ENCODE data around the gene MFSD2A.

The MFSD2A gene

GRCh38 chr1:39965044-39965443, 10.1 kb downstream of the MFSD2A start:
- H3K27me3 ChIP-seq (ENCODE audit: control insufficient read depth, insufficient read depth, low read length, poor library complexity, severe bottlenecking): no peaks in the 10 kb centered on the region
- no peaks in the 10 kb centered on the region for H3K4me1 ChIP-seq (ENCODE audit: control insufficient read depth, insufficient read depth, low read length)
- no peak overlapping the region for H3K4me3 ChIP-seq (ENCODE audit: insufficient read depth, low read depth, low read length)
- H3K27ac ChIP-seq (ENCODE audit: insufficient read depth, low read depth, low read length, poor library complexity, severe bottlenecking): no peak overlapping the region
- H3K36me3 ChIP-seq (ENCODE audit: control insufficient read depth, insufficient read depth, low read length): no peaks in the 10 kb centered on the region
- 92 to 94% methylated on average over 9 of the region's 9 CpGs for WGBS, 2 experiments
- no peaks in the 10 kb centered on the region for H3K9me3 ChIP-seq (ENCODE audit: control insufficient read depth, low read length)

- Histone ChIP-seq H3K27ac (ENCODE audit: insufficient read depth, low read depth, low read length, poor library complexity, severe bottlenecking) (no peak overlapping the region), H3K27me3 (ENCODE audit: control insufficient read depth, insufficient read depth, low read length, poor library complexity, severe bottlenecking) (no peaks in the 10 kb centered on the region), H3K36me3 (ENCODE audit: control insufficient read depth, insufficient read depth, low read length) (no peaks in the 10 kb centered on the region), H3K4me3 (ENCODE audit: insufficient read depth, low read depth, low read length) (no peak overlapping the region), H3K9me3 (ENCODE audit: control insufficient read depth, low read length) (no peaks in the 10 kb centered on the region), H3K4me1 (ENCODE audit: control insufficient read depth, insufficient read depth, low read length) (no peaks in the 10 kb centered on the region)
- WGBS, 2 experiments: 92 to 95% methylated on average over 9 of the region's 9 CpGs
Observed at GRCh38 chr1:39969048-39969447, 14.1 kb downstream of the MFSD2A start.

GRCh38 chr1:39969531-39970270, 14.8 kb downstream of the MFSD2A start:
- no peaks in the 10 kb centered on the region for H3K27me3 ChIP-seq (ENCODE audit: control insufficient read depth, insufficient read depth, low read length, poor library complexity, severe bottlenecking)
- no peak overlapping the region for H3K27ac ChIP-seq (ENCODE audit: insufficient read depth, low read depth, low read length, poor library complexity, severe bottlenecking)
- no peak overlapping the region for H3K4me3 ChIP-seq (ENCODE audit: insufficient read depth, low read depth, low read length)
- H3K4me1 ChIP-seq (ENCODE audit: control insufficient read depth, insufficient read depth, low read length): no peaks in the 10 kb centered on the region
- no peaks in the 10 kb centered on the region for H3K36me3 ChIP-seq (ENCODE audit: control insufficient read depth, insufficient read depth, low read length)
- WGBS, 2 experiments: 92 to 96% methylated on average over 12 to 13 of the region's 13 CpGs
- no peaks in the 10 kb centered on the region for H3K9me3 ChIP-seq (ENCODE audit: control insufficient read depth, low read length)

- WGBS, 2 experiments: 89 to 94% methylated on average over 4 of the region's 4 CpGs
- no peaks in the 10 kb centered on the region for H3K27me3 ChIP-seq (ENCODE audit: control insufficient read depth, insufficient read depth, low read length, poor library complexity, severe bottlenecking)
- no peaks in the 10 kb centered on the region for H3K36me3 ChIP-seq (ENCODE audit: control insufficient read depth, insufficient read depth, low read length)
- no peak overlapping the region for H3K27ac ChIP-seq (ENCODE audit: insufficient read depth, low read depth, low read length, poor library complexity, severe bottlenecking)
- H3K4me3 ChIP-seq (ENCODE audit: insufficient read depth, low read depth, low read length): no peak overlapping the region
- H3K9me3 ChIP-seq (ENCODE audit: control insufficient read depth, low read length): no peaks in the 10 kb centered on the region
- no peaks in the 10 kb centered on the region for H3K4me1 ChIP-seq (ENCODE audit: control insufficient read depth, insufficient read depth, low read length)
Observed at GRCh38 chr1:39970274-39970673, 15.3 kb downstream of the MFSD2A start.

- no peaks in the 10 kb centered on the region for H3K36me3 ChIP-seq (ENCODE audit: control insufficient read depth, insufficient read depth, low read length)
Observed at GRCh38 chr1:39971138-39971537, 16.2 kb downstream of the MFSD2A start.

GRCh38 chr1:39973503-39974135, 18.7 kb downstream of the MFSD2A start:
- Histone ChIP-seq H3K36me3 (ENCODE audit: control insufficient read depth, insufficient read depth, low read length) (no peaks in the 10 kb centered on the region), H3K27ac (ENCODE audit: insufficient read depth, low read depth, low read length, poor library complexity, severe bottlenecking) (no peak overlapping the region), H3K9me3 (ENCODE audit: control insufficient read depth, low read length) (no peaks in the 10 kb centered on the region), H3K27me3 (ENCODE audit: control insufficient read depth, insufficient read depth, low read length, poor library complexity, severe bottlenecking) (no peaks in the 10 kb centered on the region), H3K4me1 (ENCODE audit: control insufficient read depth, insufficient read depth, low read length) (no peaks in the 10 kb centered on the region), H3K4me3 (ENCODE audit: insufficient read depth, low read depth, low read length) (no peak overlapping the region)
- whole genome bisulfite sequencing, 2 experiments: 46 to 53% methylated on average over 8 to 9 of the region's 9 CpGs

More at GRCh38 chr1:39971138-39971537, 16.2 kb downstream of the MFSD2A start:
- WGBS, 2 experiments: 92 to 97% methylated on average over 4 of the region's 4 CpGs
- no peaks in the 10 kb centered on the region for H3K4me1 ChIP-seq (ENCODE audit: control insufficient read depth, insufficient read depth, low read length)
- H3K9me3 ChIP-seq (ENCODE audit: control insufficient read depth, low read length): no peaks in the 10 kb centered on the region
- H3K27ac ChIP-seq (ENCODE audit: insufficient read depth, low read depth, low read length, poor library complexity, severe bottlenecking): no peak overlapping the region
- no peak overlapping the region for H3K4me3 ChIP-seq (ENCODE audit: insufficient read depth, low read depth, low read length)
- no peaks in the 10 kb centered on the region for H3K27me3 ChIP-seq (ENCODE audit: control insufficient read depth, insufficient read depth, low read length, poor library complexity, severe bottlenecking)

GRCh38 chr1:39976732-39977131, 21.8 kb downstream of the MFSD2A start:
- Histone ChIP-seq H3K9me3 (ENCODE audit: control insufficient read depth, low read length) (no peaks in the 10 kb centered on the region), H3K4me3 (ENCODE audit: insufficient read depth, low read depth, low read length) (no peak overlapping the region), H3K36me3 (ENCODE audit: control insufficient read depth, insufficient read depth, low read length) (no peaks in the 10 kb centered on the region), H3K4me1 (ENCODE audit: control insufficient read depth, insufficient read depth, low read length) (no peaks in the 10 kb centered on the region), H3K27me3 (ENCODE audit: control insufficient read depth, insufficient read depth, low read length, poor library complexity, severe bottlenecking) (no peaks in the 10 kb centered on the region), H3K27ac (ENCODE audit: insufficient read depth, low read depth, low read length, poor library complexity, severe bottlenecking) (no peak overlapping the region)
- 74 to 83% methylated on average over 8 of the region's 8 CpGs for WGBS, 2 experiments

- Histone ChIP-seq H3K4me1 (ENCODE audit: control insufficient read depth, insufficient read depth, low read length) (no peaks in the 10 kb centered on the region), H3K36me3 (ENCODE audit: control insufficient read depth, insufficient read depth, low read length) (no peaks in the 10 kb centered on the region), H3K27me3 (ENCODE audit: control insufficient read depth, insufficient read depth, low read length, poor library complexity, severe bottlenecking) (no peaks in the 10 kb centered on the region), H3K9me3 (ENCODE audit: control insufficient read depth, low read length) (no peaks in the 10 kb centered on the region), H3K4me3 (ENCODE audit: insufficient read depth, low read depth, low read length) (no peak overlapping the region), H3K27ac (ENCODE audit: insufficient read depth, low read depth, low read length, poor library complexity, severe bottlenecking) (no peak overlapping the region)
- WGBS, 2 experiments: no CpG with 5 or more reads among the region's 1 CpG
Observed at GRCh38 chr1:39977202-39977601, 22.3 kb downstream of the MFSD2A start.

GRCh38 chr1:39979654-39980053, 24.7 kb downstream of the MFSD2A start:
- Histone ChIP-seq H3K27ac (ENCODE audit: insufficient read depth, low read depth, low read length, poor library complexity, severe bottlenecking) (no peak overlapping the region), H3K27me3 (ENCODE audit: control insufficient read depth, insufficient read depth, low read length, poor library complexity, severe bottlenecking) (no peaks in the 10 kb centered on the region), H3K4me1 (ENCODE audit: control insufficient read depth, insufficient read depth, low read length) (no peaks in the 10 kb centered on the region), H3K9me3 (ENCODE audit: control insufficient read depth, low read length) (no peaks in the 10 kb centered on the region), H3K36me3 (ENCODE audit: control insufficient read depth, insufficient read depth, low read length) (no peaks in the 10 kb centered on the region), H3K4me3 (ENCODE audit: insufficient read depth, low read depth, low read length) (no peak overlapping the region)
- 66 to 71% methylated on average over 4 of the region's 4 CpGs for WGBS, 2 experiments

- H3K36me3 ChIP-seq (ENCODE audit: control insufficient read depth, insufficient read depth, low read length): no peaks in the 10 kb centered on the region
- WGBS, 2 experiments: 93 to 94% methylated on average over 6 of the region's 6 CpGs
- no peaks in the 10 kb centered on the region for H3K9me3 ChIP-seq (ENCODE audit: control insufficient read depth, low read length)
- no peaks in the 10 kb centered on the region for H3K27me3 ChIP-seq (ENCODE audit: control insufficient read depth, insufficient read depth, low read length, poor library complexity, severe bottlenecking)
- H3K4me1 ChIP-seq (ENCODE audit: control insufficient read depth, insufficient read depth, low read length): no peaks in the 10 kb centered on the region
- H3K27ac ChIP-seq (ENCODE audit: insufficient read depth, low read depth, low read length, poor library complexity, severe bottlenecking): no peak overlapping the region
- H3K4me3 ChIP-seq (ENCODE audit: insufficient read depth, low read depth, low read length): no peak overlapping the region
Observed at GRCh38 chr1:39980555-39981313, 25.8 kb downstream of the MFSD2A start.

All from ectodermal cell (in vitro differentiated cells).